Measurements from ENCODE around the gene YWHAH. TPM values are rescaled to one million over a fixed set of nuclear protein-coding genes. Genes with fewer than 3 reads are reported as not detected.

YWHAH gene
- total RNA-seq, 2 experiments from 2014 or later, result 24.4 to 26.1 TPM

DNA sequence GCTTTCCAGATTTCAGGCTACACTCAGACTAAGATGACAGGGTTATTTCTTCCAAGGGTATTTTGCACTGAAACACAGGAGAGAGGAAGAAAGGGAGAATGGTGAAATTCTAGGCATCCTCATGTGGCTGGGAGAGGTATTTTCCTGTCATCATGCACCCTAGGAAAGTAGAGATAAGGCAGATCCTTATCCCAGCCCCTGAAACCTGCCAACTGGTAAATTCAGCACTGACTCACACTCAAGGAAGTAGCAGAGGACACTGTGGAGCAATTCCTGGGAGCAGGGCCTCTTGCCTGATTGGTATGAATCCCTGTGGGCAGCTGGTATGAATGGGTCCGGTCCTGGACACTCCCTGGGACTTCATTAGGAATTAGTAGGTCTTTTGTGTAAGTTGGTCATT lies 61.1 kb downstream of the YWHAH start:
- DNase-seq (no peak), ATAC-seq (ENCODE audit: poor library complexity) (no peak)
- H3K36me3 ChIP-seq (ENCODE audit: insufficient read depth, low read length), result no peaks in the 10 kb centered on the region
- H3K27ac Mint-ChIP-seq, result no peak overlapping the region
- no peak overlapping the region for H3K27ac ChIP-seq (ENCODE audit: low read depth in 1 of 2, low read length in 2 of 2)
- no peaks in the 10 kb centered on the region for H3K36me3 Mint-ChIP-seq (ENCODE audit: low read depth)
- no peaks in the 10 kb centered on the region for H3K27me3 ChIP-seq (ENCODE audit: control insufficient read depth in 1 of 2, insufficient read depth in 2 of 2, low read length in 2 of 2)
- CTCF ChIA-PET, result no interaction called here
- intact Hi-C loops (cut with DNase I, micrococcal nuclease), result no loop called here
- H3K27me3 Mint-ChIP-seq, result peaks cover 18% of the 10 kb centered on the region
- H3K4me3 ChIP-seq (ENCODE audit: low read length), result no peak overlapping the region
- peaks cover 3% of the 10 kb centered on the region for H3K9me3 Mint-ChIP-seq
- peaks cover under 1% of the 10 kb centered on the region for H3K4me1 Mint-ChIP-seq (ENCODE audit: low read depth)
- POLR2A ChIA-PET, result no interaction called here
- no peaks in the 10 kb centered on the region for H3K9me3 ChIP-seq (ENCODE audit: control insufficient read depth in 1 of 2, insufficient read depth in 1 of 2, low read length in 2 of 2)
- H3K4me1 ChIP-seq (ENCODE audit: insufficient read depth, low read length), result no peaks in the 10 kb centered on the region
- no peak overlapping the region for H3K4me3 Mint-ChIP-seq
- TF ChIP-seq, protein P1, sequence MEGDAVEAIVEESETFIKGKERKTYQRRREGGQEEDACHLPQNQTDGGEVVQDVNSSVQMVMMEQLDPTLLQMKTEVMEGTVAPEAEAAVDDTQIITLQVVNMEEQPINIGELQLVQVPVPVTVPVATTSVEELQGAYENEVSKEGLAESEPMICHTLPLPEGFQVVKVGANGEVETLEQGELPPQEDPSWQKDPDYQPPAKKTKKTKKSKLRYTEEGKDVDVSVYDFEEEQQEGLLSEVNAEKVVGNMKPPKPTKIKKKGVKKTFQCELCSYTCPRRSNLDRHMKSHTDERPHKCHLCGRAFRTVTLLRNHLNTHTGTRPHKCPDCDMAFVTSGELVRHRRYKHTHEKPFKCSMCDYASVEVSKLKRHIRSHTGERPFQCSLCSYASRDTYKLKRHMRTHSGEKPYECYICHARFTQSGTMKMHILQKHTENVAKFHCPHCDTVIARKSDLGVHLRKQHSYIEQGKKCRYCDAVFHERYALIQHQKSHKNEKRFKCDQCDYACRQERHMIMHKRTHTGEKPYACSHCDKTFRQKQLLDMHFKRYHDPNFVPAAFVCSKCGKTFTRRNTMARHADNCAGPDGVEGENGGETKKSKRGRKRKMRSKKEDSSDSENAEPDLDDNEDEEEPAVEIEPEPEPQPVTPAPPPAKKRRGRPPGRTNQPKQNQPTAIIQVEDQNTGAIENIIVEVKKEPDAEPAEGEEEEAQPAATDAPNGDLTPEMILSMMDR (IDR thresholded peaks at IDR 0.05), result no peak

Other genes with a start within 250 kb of the YWHAH start
- gene PRR14L, start 194.4 kb upstream of the YWHAH start, total RNA-seq, result 10 to 100 TPM; 23.4 to 24.9 TPM
- gene DEPDC5, start 190.5 kb upstream of the YWHAH start, total RNA-seq, result 10 to 100 TPM; 32.9 to 36.6 TPM
- not detected for gene SLC5A1, start 98.7 kb downstream of the YWHAH start, total RNA-seq
- not detected for gene C22orf42, start 214.8 kb downstream of the YWHAH start, total RNA-seq

Data from CD4-positive, alpha-beta T cell (primary cell).